H1 (cell line): ENCODE measurements around the gene ARL11. TPM values are rescaled to one million over a fixed set of nuclear protein-coding genes. Genes with fewer than 3 reads are reported as not detected.

ENCODE experiments used
- CTCF ChIA-PET: fragments of 300-600 bp; sonication (Branson Sonifier 250); formaldehyde crosslinking; loops from one replicate; lab custom pipeline; 2021; ENCODE audit not compliant: partially characterized antibody; lab: Charles Lee
- POLR2A ChIA-PET: fragments of 300-600 bp; sonication (Branson Sonifier 250); formaldehyde crosslinking; loops from one replicate; lab custom pipeline; 2021; ENCODE audit warnings: inconsistent platforms; ENCODE audit not compliant: partially characterized antibody; lab: Charles Lee
- DNase-seq, 2 experiments: peaks; one replicate each; pipeline versions ENCODE4 v3.0.0 to v3.0.0-alpha.2; 2010 to 2022; ENCODE audit warnings: low spot score in 2 of 2, low read depth in 1 of 2, mixed read lengths in 1 of 2
- FAIRE-seq: peaks from 2 replicates; lab custom pipeline; 2011; peaks lifted over from hg19 to GRCh38; lab: Jason Lieb, UNC
- H2AFZ ChIP-seq: 2 replicates; pipeline ENCODE4 v1.8.1; 2012; ENCODE audit warnings: low read length, inconsistent platforms
- H2AK5ac ChIP-seq: 2 replicates; pipeline ENCODE4 v1.6.1; 2013; ENCODE audit warnings: low read depth, low read length
- H2BK120ac ChIP-seq: replicated peaks from 2 replicates; pipeline ENCODE3; 2013; ENCODE audit warnings: low read depth, low read length, inconsistent platforms
- H2BK12ac ChIP-seq: 2 replicates; pipeline ENCODE4 v1.6.1; 2013; ENCODE audit warnings: low read depth, low read length
- H2BK15ac ChIP-seq: 2 replicates; pipeline ENCODE4 v1.6.1; 2013; ENCODE audit warnings: low read length
- H2BK20ac ChIP-seq: 2 replicates; pipeline ENCODE4 v1.6.1; 2013; ENCODE audit warnings: low read length
- H2BK5ac ChIP-seq: 2 replicates; pipeline ENCODE4 v1.6.1; 2013; ENCODE audit warnings: low read depth, low read length
- H3K14ac ChIP-seq: 2 replicates; pipeline ENCODE4 v1.6.1; 2013; ENCODE audit warnings: inconsistent platforms; ENCODE audit not compliant: insufficient read length
- H3K18ac ChIP-seq: 2 replicates; pipeline ENCODE4 v1.6.1; 2013; ENCODE audit warnings: low read length; ENCODE audit errors: extremely low read depth
- H3K23ac ChIP-seq: 2 replicates; pipeline ENCODE4 v1.6.1; 2013; ENCODE audit warnings: inconsistent platforms; ENCODE audit not compliant: insufficient read length
- H3K23me2 ChIP-seq: 2 replicates; pipeline ENCODE4 v1.6.1; 2013; ENCODE audit warnings: low read depth, low read length
- H3K27ac ChIP-seq: 2 replicates; pipeline ENCODE4 v1.6.1; 2011; ENCODE audit warnings: low read depth, low read length, inconsistent platforms
- H3K27me3 ChIP-seq, 4 experiments: replicated peaks in 1 of 4; 1 replicate in 1 of 4; 2 replicates in 3 of 4; pipeline versions ENCODE4 v1.6.1 to v1.8.1; 2011 to 2013; ENCODE audit warnings: low read length in 3 of 4, mild to moderate bottlenecking in 3 of 4, inconsistent platforms in 2 of 4, mixed read lengths in 2 of 4, moderate library complexity in 1 of 4; ENCODE audit not compliant: control insufficient read depth in 3 of 4, insufficient read depth in 3 of 4; ENCODE audit errors: extremely low read depth in 1 of 4
- H3K36me3 ChIP-seq, 4 experiments: 2 replicates each; pipeline versions ENCODE4 v1.6.1 to v1.8.1; 2011 to 2013; ENCODE audit warnings: mild to moderate bottlenecking in 4 of 4, low read length in 3 of 4, moderate library complexity in 2 of 4, control low read depth in 1 of 4, inconsistent platforms in 1 of 4; ENCODE audit not compliant: insufficient read depth in 4 of 4, control insufficient read depth in 2 of 4
- H3K4ac ChIP-seq: replicated peaks from 2 replicates; pipeline ENCODE3; 2013; ENCODE audit warnings: low read length, low read depth, mixed read lengths, inconsistent platforms; ENCODE audit not compliant: insufficient read length
- H3K4me1 ChIP-seq, 4 experiments: replicated peaks in 1 of 4; 1 replicate in 1 of 4; 2 replicates in 3 of 4; pipeline versions ENCODE4 v1.6.1 to v1.8.1; 2011 to 2013; ENCODE audit warnings: low read length in 3 of 4, inconsistent platforms in 2 of 4, mixed read lengths in 1 of 4; ENCODE audit not compliant: insufficient read depth in 4 of 4, control insufficient read depth in 3 of 4
- H3K4me2 ChIP-seq, 2 experiments: 2 replicates each; pipeline versions ENCODE4 v1.6.1 to v1.8.1; 2011 to 2013; ENCODE audit warnings: low read depth in 2 of 2, low read length in 2 of 2, control low read depth in 1 of 2, inconsistent platforms in 1 of 2, mild to moderate bottlenecking in 1 of 2; ENCODE audit not compliant: insufficient read depth in 1 of 2
- H3K4me3 ChIP-seq, 4 experiments: fragments of 200-600, 300-600 bp in 1 of 4; sonication (generic), shearing (Covaris generic), sonication (Bioruptor Twin) in 1 of 4; 2 replicates each; pipeline versions ENCODE4 v1.5.1 to v1.8.1; 2011 to 2016; ENCODE audit warnings: low read length in 4 of 4, low read depth in 3 of 4, control low read depth in 2 of 4, inconsistent platforms in 2 of 4, mild to moderate bottlenecking in 2 of 4, mixed read lengths in 1 of 4, moderate library complexity in 1 of 4; ENCODE audit not compliant: insufficient read depth in 2 of 4; ENCODE audit errors: extremely low read depth in 1 of 4
- H3K56ac ChIP-seq: replicated peaks from 2 replicates; pipeline ENCODE3; 2013; ENCODE audit warnings: low read depth, mild to moderate bottlenecking, mixed read lengths, low read length, inconsistent platforms; ENCODE audit not compliant: insufficient read length
- H3K79me1 ChIP-seq: 2 replicates; pipeline ENCODE4 v1.6.1; 2013; ENCODE audit warnings: low read depth, low read length, control low read depth
- H3K79me2 ChIP-seq, 2 experiments: 2 replicates each; pipeline versions ENCODE4 v1.6.1 to v1.8.1; 2012 to 2013; ENCODE audit warnings: low read length in 2 of 2, mild to moderate bottlenecking in 2 of 2, inconsistent platforms in 1 of 2; ENCODE audit not compliant: insufficient read depth in 2 of 2, control insufficient read depth in 1 of 2
- H3K9ac ChIP-seq, 4 experiments: replicated peaks in 1 of 4; 1 replicate in 1 of 4; 2 replicates in 3 of 4; pipeline versions ENCODE4 v1.6.1 to v1.8.1; 2011 to 2013; ENCODE audit warnings: low read depth in 3 of 4, low read length in 3 of 4, control low read depth in 2 of 4, mild to moderate bottlenecking in 2 of 4, moderate library complexity in 2 of 4, inconsistent platforms in 1 of 4; ENCODE audit errors: extremely low read depth in 1 of 4
- H3K9me3 ChIP-seq, 2 experiments: 2 replicates each; pipeline versions ENCODE4 v1.6.1 to v1.8.1; 2012 to 2013; ENCODE audit warnings: mild to moderate bottlenecking in 2 of 2, moderate library complexity in 2 of 2, control low read depth in 1 of 2, inconsistent platforms in 1 of 2, low read depth in 1 of 2, low read length in 1 of 2, mixed read lengths in 1 of 2; ENCODE audit not compliant: insufficient read depth in 2 of 2
- H4K20me1 ChIP-seq, 2 experiments: replicated peaks in 1 of 2; 2 replicates each; pipeline versions ENCODE3 to v1.8.1; 2011 to 2013; ENCODE audit warnings: inconsistent platforms in 2 of 2, low read length in 2 of 2, mild to moderate bottlenecking in 1 of 2; ENCODE audit not compliant: insufficient read depth in 2 of 2, control insufficient read depth in 1 of 2
- H4K5ac ChIP-seq: 2 replicates; pipeline ENCODE4 v1.6.1; 2013; ENCODE audit warnings: low read length, low read depth, mixed read lengths, inconsistent platforms; ENCODE audit not compliant: insufficient read length
- H4K8ac ChIP-seq: 2 replicates; pipeline ENCODE4 v1.8.0; 2013; ENCODE audit warnings: mild to moderate bottlenecking, moderate library complexity, low read length, inconsistent platforms; ENCODE audit not compliant: insufficient read depth; ENCODE audit errors: extremely low read depth
- H4K91ac ChIP-seq: replicated peaks from 2 replicates; pipeline ENCODE3; 2013; ENCODE audit warnings: low read length, mixed read lengths, inconsistent platforms; ENCODE audit not compliant: insufficient read length
- ATF3 ChIP-seq: IDR thresholded peaks from 2 replicates; pipeline ENCODE4 v1.6.1; 2011; ENCODE audit warnings: low read depth, mild to moderate bottlenecking, low read length; ENCODE audit not compliant: insufficient read depth
- BCL11A ChIP-seq, 2 experiments: IDR thresholded peaks; one replicate each; pipeline ENCODE4 v1.6.1; 2011; ENCODE audit warnings: low read depth in 2 of 2, low read length in 2 of 2, mild to moderate bottlenecking in 2 of 2
- CHD2 ChIP-seq: IDR thresholded peaks from 2 replicates; pipeline ENCODE4 v1.6.1; 2012; ENCODE audit warnings: low read length, improper control_type of control experiment
- CREB1 ChIP-seq: IDR thresholded peaks from 2 replicates; pipeline ENCODE4 v1.6.1; 2012; ENCODE audit warnings: inconsistent platforms
- CTCF ChIP-seq, 3 experiments: IDR thresholded peaks; 1 replicate in 2 of 3; 2 replicates in 1 of 3; pipeline versions ENCODE4 v1.5.1 to v1.6.1; 2011; ENCODE audit warnings: low read length in 3 of 3, mild to moderate bottlenecking in 3 of 3, inconsistent platforms in 2 of 3, low read depth in 1 of 3, moderate library complexity in 1 of 3; ENCODE audit not compliant: insufficient read depth in 1 of 3; ENCODE audit errors: control extremely low read depth in 1 of 3
- MAX ChIP-seq: IDR thresholded peaks from 2 replicates; pipeline ENCODE4 v1.6.1; 2012; ENCODE audit warnings: inconsistent platforms
- POLR2A ChIP-seq, 2 experiments: IDR thresholded peaks; 1 replicate in 1 of 2; 2 replicates in 1 of 2; pipeline ENCODE4 v1.6.1; 2011; ENCODE audit warnings: low read depth in 2 of 2, low read length in 2 of 2, mild to moderate bottlenecking in 2 of 2; ENCODE audit errors: control extremely low read depth in 1 of 2
- RAD21 ChIP-seq, 2 experiments: IDR thresholded peaks in 1 of 2; conservative IDR thresholded peaks in 1 of 2; 2 replicates each; pipeline ENCODE4 v1.6.1; 2011; ENCODE audit warnings: low read depth in 2 of 2, low read length in 2 of 2, improper control_type of control experiment in 1 of 2, inconsistent platforms in 1 of 2, mild to moderate bottlenecking in 1 of 2, moderate library complexity in 1 of 2
- SP1 ChIP-seq: IDR thresholded peaks from 2 replicates; pipeline ENCODE4 v1.6.1; 2011; ENCODE audit warnings: low read depth, low read length
- TCF12 ChIP-seq: IDR thresholded peaks from 2 replicates; pipeline ENCODE4 v1.6.1; 2011; ENCODE audit warnings: low read depth, mild to moderate bottlenecking, low read length
- WGBS, 2 experiments: shearing (Covaris generic) in 1 of 2; methylation state at CpG; one replicate each; pipeline versions ENCODE4 v1.1.6 to v1.1.7; 2013 to 2015; ENCODE audit warnings: low lambda C conversion rate in 2 of 2, mixed read lengths in 2 of 2, inconsistent platforms in 1 of 2, low coverage in 1 of 2, missing lambda C conversion rate in 1 of 2; ENCODE audit not compliant: insufficient replicate concordance in 2 of 2, insufficient coverage in 1 of 2, insufficient read length in 1 of 2; ENCODE audit errors: extremely low coverage in 1 of 2, missing lambda C conversion rate in 1 of 2; 5-methylcytosine and 5-hydroxymethylcytosine counted together
- polyA plus RNA-seq, 7 experiments: library from polyadenylated mRNA; depleted of rRNA in 3 of 7; stranded (reverse) in 5 of 7; unstranded in 2 of 7; fragments of >200 nt in 5 of 7; fragments of 200-250 nt in 2 of 7; gene quantifications; 1 replicate in 5 of 7; 2 replicates in 1 of 7; 4 replicates in 1 of 7; pipeline versions ENCODE4 v1.2.1 to v1.2.3, GENCODE V29; 2011 to 2013; ENCODE audit warnings: missing spikeins in 2 of 7, mixed read lengths in 2 of 7
- total RNA-seq: library from RNA; stranded (reverse); fragmentation: NEBNext Ultra II Directional; extraction: Animal tissue kit (Norgen Biotek cat#: 25700); gene quantifications from 2 replicates; pipeline ENCODE4 v1.2.1, GENCODE V29; 2021

The ARL11 gene
- total and polyA plus RNA-seq, 2 of the 8 experiments (the other 6 are each of a cell fraction or from before 2014, with no cell fraction given): 0.45 to 0.52 TPM

- Histone ChIP-seq H3K23ac (no peak overlapping the region), H2BK15ac (no peak overlapping the region), H3K18ac (no peak overlapping the region), H3K14ac (no peak overlapping the region), H4K5ac (no peak overlapping the region), H2BK20ac (no peak overlapping the region), H2BK5ac (no peak overlapping the region), H3K23me2 (no peaks in the 10 kb centered on the region), H4K91ac (no peak overlapping the region), H3K9ac (no peak overlapping the region), H3K4me2 (no peak overlapping the region), H3K9me3 (no peaks in the 10 kb centered on the region), H3K27me3 (no peaks in the 10 kb centered on the region), H3K4ac (no peak overlapping the region), H2AFZ (no peak overlapping the region), H4K20me1 (no peaks in the 10 kb centered on the region), H3K36me3 (no peaks in the 10 kb centered on the region; a peak in 1 of 8 replicates), H3K4me1 (no peaks in the 10 kb centered on the region), H3K4me3 (no peak overlapping the region), H3K79me1 (no peaks in the 10 kb centered on the region), H2BK12ac (no peak overlapping the region), H4K8ac (no peak overlapping the region), H3K79me2 (no peaks in the 10 kb centered on the region), H2BK120ac (no peak overlapping the region), H3K27ac (no peak overlapping the region), H3K56ac (no peak overlapping the region), H2AK5ac (0 out of 2 replicates have a peak overlapping the region, but pooled peaks have one; percentile 70)
- DNase-seq: no peak
- CTCF ChIA-PET: interaction anchor here (0.6 to 1.4 kb wide), 9 partner anchors 19 to 287 kb away, joined by 3 to 5 read pairs (median 4); partner anchors contain the start of gene SPRYD7
- 71% methylated on average over 5 of the region's 5 CpGs; no CpG with 5 or more reads in 1 of the 2 experiments for WGBS, 2 experiments
- FAIRE-seq: peak; percentile 45
- POLR2A ChIA-PET: no interaction called here
- peak; percentile 64 to 70 for TF ChIP-seq RAD21 (IDR thresholded peaks at IDR 0.05 in 1 of 2, conservative IDR thresholded peaks at IDR 0.05 in 1 of 2; ENCODE audit: low read depth in 2 of 2, low read length in 2 of 2)
- no peak for TF ChIP-seq CREB1
- no peak for TF ChIP-seq MAX
- no peak for TF ChIP-seq BCL11A (IDR thresholded peaks at IDR 0.05; ENCODE audit: low read depth in 2 of 2, low read length in 2 of 2)
- no peak for TF ChIP-seq ATF3
- TF ChIP-seq CTCF (IDR thresholded peaks at IDR 0.05; ENCODE audit: control extremely low read depth in 1 of 3, insufficient read depth in 1 of 3, low read depth in 1 of 3, low read length in 3 of 3): peak in 2 of 3 experiments; percentile 34 to 53; a peak in 3 of 4 replicates
- TF ChIP-seq POLR2A (IDR thresholded peaks at IDR 0.05; ENCODE audit: control extremely low read depth in 1 of 2, low read depth in 2 of 2, low read length in 2 of 2): no peak
- no peak for TF ChIP-seq TCF12
- TF ChIP-seq SP1: no peak
- TF ChIP-seq CHD2: no peak
Measured at GRCh38 chr13:49649244-49649962, 21.1 kb downstream of the ARL11 start.
